ENCODE data around the gene ZCCHC2.

ZCCHC2 gene

GRCh38 chr18:62522504-62523254 lies at the start of gene ZCCHC2:
TSS of gene ZCCHC2 (plus strand) at chr18:62523025. CDS start at chr18:62523425, 400 bp downstream.
- peak; percentile 97 to 99 for DNase-seq

GRCh38 chr18:62479574-62479973 lies 43.3 kb upstream of the ZCCHC2 start:
- no peak for DNase-seq

GRCh38 chr18:62480927-62481326 lies 41.9 kb upstream of the ZCCHC2 start:
- no peak for DNase-seq

- no peak for DNase-seq
Observed at GRCh38 chr18:62484941-62485340, 37.9 kb upstream of the ZCCHC2 start.

- DNase-seq = no peak
Observed at GRCh38 chr18:62485684-62486083, 37.1 kb upstream of the ZCCHC2 start.

- DNase-seq = peak in 1 of 2 experiments; percentile 24
Observed at GRCh38 chr18:62486290-62486964, 36.4 kb upstream of the ZCCHC2 start.

- no peak for DNase-seq
Observed at GRCh38 chr18:62487161-62487560, 35.7 kb upstream of the ZCCHC2 start.

- DNase-seq = no peak
Observed at GRCh38 chr18:62490967-62491695, 31.7 kb upstream of the ZCCHC2 start.

GRCh38 chr18:62493033-62493862 lies 29.6 kb upstream of the ZCCHC2 start:
- no peak for DNase-seq

- no peak for DNase-seq
Observed at GRCh38 chr18:62494764-62495163, 28.1 kb upstream of the ZCCHC2 start.

- DNase-seq = no peak
Observed at GRCh38 chr18:62496262-62496661, 26.6 kb upstream of the ZCCHC2 start.

- DNase-seq = no peak
Observed at GRCh38 chr18:62497190-62497772, 25.5 kb upstream of the ZCCHC2 start.

GRCh38 chr18:62498616-62499262 lies 24.1 kb upstream of the ZCCHC2 start:
- no peak for DNase-seq

GRCh38 chr18:62499263-62499650 lies 23.6 kb upstream of the ZCCHC2 start:
- no peak for DNase-seq

- DNase-seq = no peak
Observed at GRCh38 chr18:62500174-62500573, 22.7 kb upstream of the ZCCHC2 start.

GRCh38 chr18:62500966-62501591 lies 21.7 kb upstream of the ZCCHC2 start:
- DNase-seq = no peak

- no peak for DNase-seq
Observed at GRCh38 chr18:62505669-62506494, 16.9 kb upstream of the ZCCHC2 start.

GRCh38 chr18:62506495-62507143 lies 16.2 kb upstream of the ZCCHC2 start:
- DNase-seq = no peak

- no peak for DNase-seq
Observed at GRCh38 chr18:62509779-62510178, 13.0 kb upstream of the ZCCHC2 start.

- DNase-seq = no peak
Observed at GRCh38 chr18:62510789-62511188, 12.0 kb upstream of the ZCCHC2 start.

All from NCI-H1930 (cell line).